Measurements from ENCODE around the gene SLC51B. TPM values are rescaled to one million over a fixed set of nuclear protein-coding genes. Genes with fewer than 3 reads are reported as not detected.

The SLC51B gene
- total and polyA plus RNA-seq, 11 donors: 0.08 TPM; not detected in 10

GRCh38 chr15:65100442-65100841 lies 55.3 kb downstream of the SLC51B start:
- Histone ChIP-seq H3K9me3 (no peaks in the 10 kb centered on the region), H3K4me1 (peaks cover 0 to 5% (median 0%) of the 10 kb centered on the region in 12 donors), H3K4me3 (no peak overlapping the region), H3K27me3 (no peaks in the 10 kb centered on the region), H3K27ac (no peak overlapping the region), H3K36me3 (peaks cover 0 to 75% (median 46%) of the 10 kb centered on the region in 9 donors)
- intact Hi-C loops (cut with DNase I): loop anchor here in 5 of 10 donors (2.0 to 5.0 kb wide), 3 partner anchors 46 to 68 kb away; no protein-coding TSS in a partner anchor
- no peak for ATAC-seq
- no peak for DNase-seq
- WGBS, 4 donors: 85 to 90% (median 88%) methylated on average over 7 of the region's 7 CpGs
- no peak for TF ChIP-seq POLR2A (IDR thresholded peaks at IDR 0.05)
- TF ChIP-seq, protein P1, sequence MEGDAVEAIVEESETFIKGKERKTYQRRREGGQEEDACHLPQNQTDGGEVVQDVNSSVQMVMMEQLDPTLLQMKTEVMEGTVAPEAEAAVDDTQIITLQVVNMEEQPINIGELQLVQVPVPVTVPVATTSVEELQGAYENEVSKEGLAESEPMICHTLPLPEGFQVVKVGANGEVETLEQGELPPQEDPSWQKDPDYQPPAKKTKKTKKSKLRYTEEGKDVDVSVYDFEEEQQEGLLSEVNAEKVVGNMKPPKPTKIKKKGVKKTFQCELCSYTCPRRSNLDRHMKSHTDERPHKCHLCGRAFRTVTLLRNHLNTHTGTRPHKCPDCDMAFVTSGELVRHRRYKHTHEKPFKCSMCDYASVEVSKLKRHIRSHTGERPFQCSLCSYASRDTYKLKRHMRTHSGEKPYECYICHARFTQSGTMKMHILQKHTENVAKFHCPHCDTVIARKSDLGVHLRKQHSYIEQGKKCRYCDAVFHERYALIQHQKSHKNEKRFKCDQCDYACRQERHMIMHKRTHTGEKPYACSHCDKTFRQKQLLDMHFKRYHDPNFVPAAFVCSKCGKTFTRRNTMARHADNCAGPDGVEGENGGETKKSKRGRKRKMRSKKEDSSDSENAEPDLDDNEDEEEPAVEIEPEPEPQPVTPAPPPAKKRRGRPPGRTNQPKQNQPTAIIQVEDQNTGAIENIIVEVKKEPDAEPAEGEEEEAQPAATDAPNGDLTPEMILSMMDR (IDR thresholded peaks at IDR 0.05): no peak

DNA sequence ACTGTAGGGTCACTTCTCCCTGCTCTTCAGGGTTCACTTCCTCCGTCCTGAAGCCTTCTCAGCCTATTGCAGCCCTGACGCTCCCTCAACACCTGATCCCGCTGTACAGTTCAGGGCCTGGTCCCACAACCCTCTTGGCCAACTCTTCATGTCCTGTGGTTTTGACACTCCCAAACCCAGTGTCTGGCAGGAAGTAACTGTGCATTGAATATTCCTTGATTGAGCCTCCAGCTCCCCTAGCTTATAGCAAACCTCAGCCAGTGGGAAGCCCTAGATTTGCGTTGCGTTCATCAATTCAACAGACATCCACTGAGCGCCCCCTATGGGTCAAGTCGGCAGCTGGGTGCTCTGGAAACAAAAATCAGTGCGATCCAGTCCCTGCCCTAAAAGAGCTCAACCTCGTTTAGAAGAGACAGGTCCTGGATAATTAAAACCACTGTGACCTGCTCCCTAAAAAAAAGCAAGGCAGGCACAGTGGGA lies 56.3 kb downstream of the SLC51B start:
- ATAC-seq: peak in 3 of 4 donors; percentile 67 to 76 (median 74)

DNA sequence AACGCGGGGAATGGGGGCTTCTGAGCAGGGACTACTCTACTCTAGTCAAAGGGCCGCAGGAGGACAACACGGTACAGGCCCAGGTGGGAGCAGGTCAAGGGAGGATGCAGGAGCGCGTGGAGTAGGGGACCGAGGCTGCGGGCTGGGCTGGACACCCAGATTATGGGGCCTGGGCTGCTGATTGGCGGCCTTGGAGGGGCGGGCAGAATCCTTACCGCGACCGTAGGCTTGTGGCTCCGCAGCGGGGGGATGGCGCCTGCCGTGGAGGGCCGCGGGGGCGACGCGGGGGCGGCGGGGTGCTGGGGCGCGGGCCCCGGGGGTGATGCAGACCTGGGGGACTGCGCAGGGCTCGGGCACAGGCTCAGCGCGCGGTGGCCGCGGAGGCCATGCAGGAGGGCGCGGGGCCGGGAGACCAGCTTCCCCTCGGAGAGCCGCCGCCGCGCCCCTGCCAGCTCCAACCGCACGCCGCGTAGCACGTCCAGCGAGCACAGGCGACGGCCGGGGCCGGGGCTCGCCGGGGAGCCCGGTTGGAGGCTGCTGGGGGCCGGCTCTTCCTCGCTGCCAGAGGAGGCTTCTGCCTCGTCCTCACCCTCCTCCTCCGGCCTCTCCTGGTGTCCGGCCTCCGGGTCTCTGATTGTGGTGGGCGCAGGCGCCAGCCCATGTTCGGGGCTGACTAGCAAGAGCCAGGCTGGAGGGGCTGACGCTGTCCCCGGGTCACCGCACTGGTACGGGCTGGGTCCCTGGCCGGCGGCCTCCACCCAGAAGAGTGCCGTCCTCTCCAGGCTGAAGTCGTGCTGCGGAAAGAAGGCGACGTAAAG lies 56.9 kb downstream of the SLC51B start:
- Histone ChIP-seq H3K27me3 (no peaks in the 10 kb centered on the region), H3K4me3 (no peak overlapping the region), H3K36me3 (peaks cover 0 to 84% (median 55%) of the 10 kb centered on the region in 9 donors), H3K27ac (no peak overlapping the region), H3K4me1 (peaks cover 0 to 5% (median 0%) of the 10 kb centered on the region in 12 donors), H3K9me3 (no peaks in the 10 kb centered on the region)
- intact Hi-C loops (cut with DNase I): loop anchor here in 9 of 10 donors (1.0 to 5.0 kb wide), 4 partner anchors 47 to 70 kb away; no protein-coding TSS in a partner anchor
- 63 to 80% (median 75%) methylated on average over 33 to 75 of the region's 75 CpGs for WGBS, 4 donors
- DNase-seq (no peak), ATAC-seq (peak in 2 of 4 donors; percentile 15 to 30)
- TF ChIP-seq, protein P1 (IDR thresholded peaks at IDR 0.05): peak in 2 of 12 donors; percentile 2 to 6
- TF ChIP-seq POLR2A (IDR thresholded peaks at IDR 0.05): no peak

More for the DNA sequence above, 56.3 kb downstream of the SLC51B start:
- peaks cover 0 to 85% (median 53%) of the 10 kb centered on the region in 9 donors for H3K36me3 ChIP-seq
- H3K4me3 ChIP-seq: no peak overlapping the region
- H3K9me3 ChIP-seq: no peaks in the 10 kb centered on the region
- no peaks in the 10 kb centered on the region for H3K27me3 ChIP-seq
- TF ChIP-seq POLR2A (IDR thresholded peaks at IDR 0.05): no peak
- TF ChIP-seq, protein P1 (IDR thresholded peaks at IDR 0.05): peak; percentile 64 to 81 (median 74)
- no peak overlapping the region for H3K27ac ChIP-seq
- peaks cover 0 to 5% (median 0%) of the 10 kb centered on the region in 12 donors for H3K4me1 ChIP-seq
- DNase-seq: peak; percentile 65 to 77 (median 69)
- WGBS, 4 donors: 39 to 49% (median 42%) methylated on average over 9 of the region's 9 CpGs
- intact Hi-C loops (cut with DNase I): loop anchor here in 9 of 10 donors (1.0 to 5.0 kb wide), 4 partner anchors 47 to 69 kb away; no protein-coding TSS in a partner anchor

DNA sequence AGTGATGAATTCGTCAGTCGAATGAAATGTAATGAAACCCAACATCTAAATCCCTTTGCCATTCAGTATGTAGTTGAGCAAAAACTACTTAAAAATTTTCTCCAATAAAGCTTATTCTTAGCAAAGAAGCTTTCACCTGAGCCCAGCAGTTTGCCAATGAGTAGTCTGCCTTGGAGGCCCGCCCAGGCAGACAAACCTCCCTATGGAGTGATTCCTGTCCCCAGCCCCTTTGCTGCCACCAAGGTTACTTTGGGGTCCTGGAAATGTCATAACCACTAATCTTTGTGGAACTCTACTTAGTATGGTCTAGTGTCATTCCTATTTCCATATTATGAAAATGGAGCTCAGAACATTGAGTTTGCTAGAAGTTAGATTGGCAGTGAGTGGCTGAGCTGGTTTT lies 57.7 kb downstream of the SLC51B start:
- Histone ChIP-seq H3K4me1 (peaks cover 0 to 5% (median 0%) of the 10 kb centered on the region in 12 donors), H3K36me3 (peaks cover 0 to 78% (median 52%) of the 10 kb centered on the region in 9 donors), H3K27me3 (no peaks in the 10 kb centered on the region), H3K27ac (no peak overlapping the region), H3K9me3 (no peaks in the 10 kb centered on the region), H3K4me3 (no peak overlapping the region)
- intact Hi-C loops (cut with DNase I): loop anchor here in 2 of 10 donors (5.0 kb wide), 2 partner anchors 51 to 71 kb away; no protein-coding TSS in a partner anchor
- ATAC-seq (no peak), DNase-seq (no peak)
- no peak for TF ChIP-seq POLR2A (IDR thresholded peaks at IDR 0.05)
- TF ChIP-seq, protein P1 (IDR thresholded peaks at IDR 0.05): no peak
- 97 to 99% (median 98%) methylated on average over 3 of the region's 3 CpGs for WGBS, 4 donors
